Measurements from ENCODE around the gene VTI1A. TPM values are rescaled to one million over a fixed set of nuclear protein-coding genes. Genes with fewer than 3 reads are reported as not detected.

The VTI1A gene
- total RNA-seq, 1 experiment from 2014 or later: 61.7 TPM

DNA sequence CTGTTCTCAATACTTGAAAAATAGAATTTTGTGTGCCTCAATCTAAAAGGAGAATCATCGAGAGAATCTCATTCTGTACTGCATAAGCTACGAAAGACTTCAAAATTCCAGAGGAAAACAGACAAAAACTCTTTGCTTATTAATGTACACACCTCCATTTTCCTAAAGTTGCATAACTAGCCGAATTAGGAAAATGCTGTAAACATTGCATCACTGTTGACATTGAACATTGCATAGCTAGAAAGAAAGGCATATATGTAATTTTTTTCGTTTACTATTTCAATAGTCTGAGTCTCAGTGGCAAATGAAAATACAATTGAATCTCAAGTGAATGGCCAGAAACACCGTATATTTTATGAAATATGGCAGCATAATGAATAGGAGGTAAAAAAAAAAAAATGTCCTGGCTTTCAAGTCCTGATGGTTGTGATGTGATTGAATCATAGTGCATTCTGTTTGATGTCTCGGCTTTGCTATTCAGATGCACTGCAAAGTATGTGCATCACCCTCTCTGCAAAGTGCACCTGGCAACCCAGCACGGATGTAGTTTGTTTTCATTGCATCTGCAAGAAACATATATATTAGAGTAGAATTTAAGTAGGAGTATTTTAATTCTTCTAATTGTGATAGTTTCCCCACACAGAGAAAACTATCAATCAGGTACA lies 196.7 kb downstream of the VTI1A start:
- no peaks in the 10 kb centered on the region for H3K79me2 ChIP-seq (ENCODE audit: low read length)

GRCh38 chr10:112644265-112644645 lies 197.2 kb downstream of the VTI1A start:
- Histone ChIP-seq H3K9ac (ENCODE audit: low read length) (no peak overlapping the region), H3K36me3 (ENCODE audit: insufficient read depth, low read length) (no peaks in the 10 kb centered on the region), H3K9me3 (ENCODE audit: low read length) (no peaks in the 10 kb centered on the region), H3K9me2 (replicated peaks; ENCODE audit: insufficient read depth, low read length) (no peaks in the 10 kb centered on the region), H3K79me2 (ENCODE audit: low read length) (no peaks in the 10 kb centered on the region), H3K4me2 (ENCODE audit: low read depth, low read length, poor library complexity, severe bottlenecking) (no peak overlapping the region), H3K4me3 (ENCODE audit: low read length) (no peak overlapping the region), H2AFZ (ENCODE audit: low read length) (no peak overlapping the region), H3K27ac (ENCODE audit: low read length) (no peak overlapping the region), H3K4me1 (ENCODE audit: low read length) (peaks cover 7% of the 10 kb centered on the region), H3K27me3 (ENCODE audit: low read length) (no peaks in the 10 kb centered on the region), H4K20me1 (ENCODE audit: insufficient read depth, low read depth, low read length) (no peaks in the 10 kb centered on the region)
- no peak for DNase-seq

More for the DNA sequence above, 196.7 kb downstream of the VTI1A start:
- Histone ChIP-seq H3K27me3 (ENCODE audit: low read length) (no peaks in the 10 kb centered on the region), H3K4me1 (ENCODE audit: low read length) (peaks cover 7% of the 10 kb centered on the region), H4K20me1 (ENCODE audit: insufficient read depth, low read depth, low read length) (no peaks in the 10 kb centered on the region), H3K4me3 (ENCODE audit: low read length) (no peak overlapping the region), H3K4me2 (ENCODE audit: low read depth, low read length, poor library complexity, severe bottlenecking) (no peak overlapping the region), H3K36me3 (ENCODE audit: insufficient read depth, low read length) (no peaks in the 10 kb centered on the region), H3K27ac (ENCODE audit: low read length) (no peak overlapping the region), H3K9me2 (replicated peaks; ENCODE audit: insufficient read depth, low read length) (no peaks in the 10 kb centered on the region), H3K9me3 (ENCODE audit: low read length) (no peaks in the 10 kb centered on the region), H2AFZ (ENCODE audit: low read length) (no peak overlapping the region), H3K9ac (ENCODE audit: low read length) (no peak overlapping the region)
- no peak for DNase-seq

GRCh38 chr10:112649006-112649821 lies 202.2 kb downstream of the VTI1A start:
- no peaks in the 10 kb centered on the region for H3K27me3 ChIP-seq (ENCODE audit: low read length)
- H3K9me2 ChIP-seq (replicated peaks; ENCODE audit: insufficient read depth, low read length): no peaks in the 10 kb centered on the region
- no peaks in the 10 kb centered on the region for H4K20me1 ChIP-seq (ENCODE audit: insufficient read depth, low read depth, low read length)
- no peak overlapping the region for H3K4me2 ChIP-seq (ENCODE audit: low read depth, low read length, poor library complexity, severe bottlenecking)
- H3K4me3 ChIP-seq (ENCODE audit: low read length): no peak overlapping the region
- no peak overlapping the region for H2AFZ ChIP-seq (ENCODE audit: low read length)
- no peak overlapping the region for H3K27ac ChIP-seq (ENCODE audit: low read length)
- H3K9me3 ChIP-seq (ENCODE audit: low read length): no peaks in the 10 kb centered on the region
- H3K36me3 ChIP-seq (ENCODE audit: insufficient read depth, low read length): no peaks in the 10 kb centered on the region
- no peak for DNase-seq
- no peaks in the 10 kb centered on the region for H3K79me2 ChIP-seq (ENCODE audit: low read length)
- H3K4me1 ChIP-seq (ENCODE audit: low read length): no peaks in the 10 kb centered on the region
- no peak overlapping the region for H3K9ac ChIP-seq (ENCODE audit: low read length)

DNA sequence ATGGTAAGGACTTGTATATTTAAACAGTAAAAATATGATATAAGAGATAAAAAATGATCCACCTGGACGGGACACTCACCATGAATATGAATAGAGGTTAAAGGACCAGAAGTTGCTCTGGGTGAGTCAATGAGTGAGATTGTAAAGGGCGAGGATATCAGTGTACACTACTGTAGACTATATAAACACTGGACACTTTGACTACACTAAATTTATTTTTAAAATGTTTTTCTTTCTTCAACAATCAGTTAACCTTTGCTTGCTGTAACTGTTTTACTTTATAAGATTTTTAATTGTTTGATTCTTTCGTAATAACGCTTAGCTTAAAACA lies 202.8 kb downstream of the VTI1A start:
- no peak overlapping the region for H3K27ac ChIP-seq (ENCODE audit: low read length)
- no peaks in the 10 kb centered on the region for H3K27me3 ChIP-seq (ENCODE audit: low read length)
- H3K79me2 ChIP-seq (ENCODE audit: low read length): no peaks in the 10 kb centered on the region
- H3K4me1 ChIP-seq (ENCODE audit: low read length): no peaks in the 10 kb centered on the region
- no peaks in the 10 kb centered on the region for H3K36me3 ChIP-seq (ENCODE audit: insufficient read depth, low read length)
- no peaks in the 10 kb centered on the region for H4K20me1 ChIP-seq (ENCODE audit: insufficient read depth, low read depth, low read length)
- no peaks in the 10 kb centered on the region for H3K9me2 ChIP-seq (replicated peaks; ENCODE audit: insufficient read depth, low read length)
- no peak for DNase-seq
- no peak overlapping the region for H2AFZ ChIP-seq (ENCODE audit: low read length)
- H3K4me2 ChIP-seq (ENCODE audit: low read depth, low read length, poor library complexity, severe bottlenecking): no peak overlapping the region
- no peak overlapping the region for H3K9ac ChIP-seq (ENCODE audit: low read length)
- no peaks in the 10 kb centered on the region for H3K9me3 ChIP-seq (ENCODE audit: low read length)
- H3K4me3 ChIP-seq (ENCODE audit: low read length): no peak overlapping the region

- Histone ChIP-seq H3K4me1 (ENCODE audit: low read length) (no peaks in the 10 kb centered on the region), H2AFZ (ENCODE audit: low read length) (no peak overlapping the region), H4K20me1 (ENCODE audit: insufficient read depth, low read depth, low read length) (no peaks in the 10 kb centered on the region), H3K9ac (ENCODE audit: low read length) (no peak overlapping the region), H3K36me3 (ENCODE audit: insufficient read depth, low read length) (no peaks in the 10 kb centered on the region), H3K27ac (ENCODE audit: low read length) (no peak overlapping the region), H3K27me3 (ENCODE audit: low read length) (no peaks in the 10 kb centered on the region), H3K4me3 (ENCODE audit: low read length) (no peak overlapping the region), H3K9me3 (ENCODE audit: low read length) (no peaks in the 10 kb centered on the region), H3K9me2 (replicated peaks; ENCODE audit: insufficient read depth, low read length) (no peaks in the 10 kb centered on the region), H3K79me2 (ENCODE audit: low read length) (no peaks in the 10 kb centered on the region), H3K4me2 (ENCODE audit: low read depth, low read length, poor library complexity, severe bottlenecking) (no peak overlapping the region)
- DNase-seq: no peak
Measured at GRCh38 chr10:112650588-112651030, 203.6 kb downstream of the VTI1A start.

DNA sequence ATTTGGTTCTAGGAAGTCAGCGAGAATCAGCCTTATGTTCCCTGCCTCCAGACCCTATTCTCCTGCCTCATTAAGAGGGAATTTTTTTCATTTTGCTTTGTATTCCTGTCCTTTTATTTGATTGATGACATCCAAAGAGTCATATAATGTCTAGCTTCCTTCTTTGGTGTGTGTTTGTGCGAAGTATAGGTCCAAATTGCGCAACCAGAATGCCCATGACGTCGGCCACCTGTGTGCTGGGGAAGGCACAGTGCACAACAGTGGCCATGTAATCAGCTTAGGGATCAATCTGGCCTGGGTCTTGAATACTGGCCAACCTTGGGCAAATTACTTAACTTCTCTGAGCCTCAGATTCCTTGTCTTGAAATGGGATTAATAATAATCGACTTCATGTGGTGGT lies 206.2 kb downstream of the VTI1A start:
- Histone ChIP-seq H3K27me3 (ENCODE audit: low read length) (no peaks in the 10 kb centered on the region), H3K36me3 (ENCODE audit: insufficient read depth, low read length) (no peaks in the 10 kb centered on the region), H3K79me2 (ENCODE audit: low read length) (no peaks in the 10 kb centered on the region), H2AFZ (ENCODE audit: low read length) (no peak overlapping the region), H3K27ac (ENCODE audit: low read length) (no peak overlapping the region), H3K4me2 (ENCODE audit: low read depth, low read length, poor library complexity, severe bottlenecking) (no peak overlapping the region), H3K9me2 (replicated peaks; ENCODE audit: insufficient read depth, low read length) (no peaks in the 10 kb centered on the region), H3K4me3 (ENCODE audit: low read length) (no peak overlapping the region), H3K9ac (ENCODE audit: low read length) (no peak overlapping the region), H4K20me1 (ENCODE audit: insufficient read depth, low read depth, low read length) (no peaks in the 10 kb centered on the region), H3K4me1 (ENCODE audit: low read length) (no peaks in the 10 kb centered on the region), H3K9me3 (ENCODE audit: low read length) (no peaks in the 10 kb centered on the region)
- no peak for DNase-seq

DNA sequence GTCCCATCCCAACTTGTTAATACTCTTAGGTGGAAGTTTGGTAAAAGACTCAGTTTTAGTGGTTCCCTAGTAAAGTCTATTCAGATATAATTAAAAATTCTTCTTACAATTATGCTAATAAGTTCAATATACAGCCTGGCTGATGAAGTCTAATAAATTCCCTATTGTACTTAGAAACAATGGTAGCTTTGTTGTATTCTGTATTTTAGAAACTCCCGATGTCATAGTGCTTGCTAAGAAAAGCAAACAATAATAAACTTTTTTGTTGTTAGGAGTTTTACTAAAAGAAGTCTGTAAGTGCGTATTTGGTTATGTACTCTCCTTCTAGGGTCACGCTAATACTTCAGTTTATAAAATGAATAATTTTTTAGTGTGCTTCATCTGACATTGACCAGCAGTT lies 206.8 kb downstream of the VTI1A start:
- Histone ChIP-seq H3K4me1 (ENCODE audit: low read length) (no peaks in the 10 kb centered on the region), H3K9me3 (ENCODE audit: low read length) (no peaks in the 10 kb centered on the region), H3K27ac (ENCODE audit: low read length) (no peak overlapping the region), H3K9ac (ENCODE audit: low read length) (no peak overlapping the region), H3K9me2 (replicated peaks; ENCODE audit: insufficient read depth, low read length) (no peaks in the 10 kb centered on the region), H3K27me3 (ENCODE audit: low read length) (no peaks in the 10 kb centered on the region), H3K79me2 (ENCODE audit: low read length) (no peaks in the 10 kb centered on the region), H2AFZ (ENCODE audit: low read length) (no peak overlapping the region), H3K4me3 (ENCODE audit: low read length) (no peak overlapping the region), H3K4me2 (ENCODE audit: low read depth, low read length, poor library complexity, severe bottlenecking) (no peak overlapping the region), H3K36me3 (ENCODE audit: insufficient read depth, low read length) (no peaks in the 10 kb centered on the region), H4K20me1 (ENCODE audit: insufficient read depth, low read depth, low read length) (no peaks in the 10 kb centered on the region)
- no peak for DNase-seq

DNA sequence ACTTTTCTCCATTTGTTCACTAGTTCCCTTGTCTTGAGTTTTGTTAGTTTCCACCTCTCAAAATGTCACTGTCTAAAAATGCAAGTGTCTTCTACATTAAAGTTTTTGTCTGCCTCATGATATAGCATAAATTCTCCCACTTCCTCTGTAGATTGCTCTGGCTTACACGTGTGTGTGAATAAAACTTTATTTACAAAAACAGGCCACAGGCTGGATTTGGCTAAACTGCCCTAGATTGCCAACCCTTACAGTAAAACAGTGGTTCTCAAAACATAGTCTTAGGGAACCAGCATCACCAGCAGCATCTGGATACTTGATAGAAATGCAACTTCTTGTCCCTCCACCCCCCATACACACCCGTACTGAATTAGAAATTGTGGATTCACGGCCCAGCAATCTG lies 207.8 kb downstream of the VTI1A start:
- Histone ChIP-seq H3K9ac (ENCODE audit: low read length) (no peak overlapping the region), H3K36me3 (ENCODE audit: insufficient read depth, low read length) (no peaks in the 10 kb centered on the region), H4K20me1 (ENCODE audit: insufficient read depth, low read depth, low read length) (no peaks in the 10 kb centered on the region), H3K9me3 (ENCODE audit: low read length) (no peaks in the 10 kb centered on the region), H3K4me3 (ENCODE audit: low read length) (no peak overlapping the region), H2AFZ (ENCODE audit: low read length) (no peak overlapping the region), H3K4me2 (ENCODE audit: low read depth, low read length, poor library complexity, severe bottlenecking) (no peak overlapping the region), H3K79me2 (ENCODE audit: low read length) (no peaks in the 10 kb centered on the region), H3K9me2 (replicated peaks; ENCODE audit: insufficient read depth, low read length) (no peaks in the 10 kb centered on the region), H3K27ac (ENCODE audit: low read length) (no peak overlapping the region), H3K27me3 (ENCODE audit: low read length) (no peaks in the 10 kb centered on the region), H3K4me1 (ENCODE audit: low read length) (no peaks in the 10 kb centered on the region)
- DNase-seq: no peak
